ENCODE measurements around the gene GADD45G. TPM values are rescaled to one million over a fixed set of nuclear protein-coding genes. Genes with fewer than 3 reads are reported as not detected.

The GADD45G gene
- total RNA-seq, 2 experiments from 2014 or later = 12.9 to 38.5 TPM

GRCh38 chr9:89606624-89607311, 2.0 kb downstream of the GADD45G start:
- Mint-ChIP-seq H3K4me1 (peaks cover 32% of the 10 kb centered on the region), H3K9me3 (ENCODE audit: low read depth) (no peaks in the 10 kb centered on the region), H3K27me3 (peaks cover 62% of the 10 kb centered on the region), H3K36me3 (peaks cover 14% of the 10 kb centered on the region), H3K4me3 (peak overlapping the region; percentile 95), H3K27ac (peak overlapping the region; percentile 50)
- DNase-seq = no peak
- CTCF ChIA-PET = interaction anchor here (2.2 to 8.9 kb wide), 2 partner anchors 9 to 495 kb away, joined by 5 to 168 read pairs; no protein-coding TSS in a partner anchor
- ATAC-seq = no peak

- CTCF ChIA-PET = interaction anchor here (1.0 to 1.4 kb wide), 2 partner anchors 11 kb away, joined by 3 to 7 read pairs; no protein-coding TSS in a partner anchor
- ATAC-seq = no peak
- peaks cover 66% of the 10 kb centered on the region for H3K27me3 Mint-ChIP-seq
- H3K27ac Mint-ChIP-seq = no peak overlapping the region
- H3K9me3 Mint-ChIP-seq (ENCODE audit: low read depth) = no peaks in the 10 kb centered on the region
- H3K4me3 Mint-ChIP-seq = no peak overlapping the region
- peaks cover 14% of the 10 kb centered on the region for H3K36me3 Mint-ChIP-seq
- H3K4me1 Mint-ChIP-seq = peaks cover 32% of the 10 kb centered on the region
- no peak for DNase-seq
Measured at GRCh38 chr9:89608641-89609335, 4.0 kb downstream of the GADD45G start.

- Mint-ChIP-seq H3K27me3 (peaks cover 67% of the 10 kb centered on the region), H3K9me3 (ENCODE audit: low read depth) (no peaks in the 10 kb centered on the region), H3K4me1 (peaks cover 35% of the 10 kb centered on the region), H3K36me3 (peaks cover 14% of the 10 kb centered on the region), H3K27ac (no peak overlapping the region), H3K4me3 (no peak overlapping the region)
- no peak for DNase-seq
- CTCF ChIA-PET = interaction anchor here (1.0 to 1.4 kb wide), 2 partner anchors 10 to 11 kb away, joined by 3 to 7 read pairs; no protein-coding TSS in a partner anchor
- no peak for ATAC-seq
Measured at GRCh38 chr9:89609426-89610006, 4.7 kb downstream of the GADD45G start.

GRCh38 chr9:89610391-89610925, 5.6 kb downstream of the GADD45G start:
- no peak for ATAC-seq
- CTCF ChIA-PET = no interaction called here
- H3K27me3 Mint-ChIP-seq = peaks cover 66% of the 10 kb centered on the region
- peaks cover 35% of the 10 kb centered on the region for H3K4me1 Mint-ChIP-seq
- H3K4me3 Mint-ChIP-seq = no peak overlapping the region
- peaks cover 13% of the 10 kb centered on the region for H3K36me3 Mint-ChIP-seq
- no peaks in the 10 kb centered on the region for H3K9me3 Mint-ChIP-seq (ENCODE audit: low read depth)
- H3K27ac Mint-ChIP-seq = no peak overlapping the region
- no peak for DNase-seq

- H3K4me1 Mint-ChIP-seq = peaks cover 29% of the 10 kb centered on the region
- no peak overlapping the region for H3K4me3 Mint-ChIP-seq
- CTCF ChIA-PET = interaction anchor here (0.8 to 1.5 kb wide), 2 partner anchors 12 to 13 kb away, joined by 3 read pairs; no protein-coding TSS in a partner anchor
- peaks cover 66% of the 10 kb centered on the region for H3K27me3 Mint-ChIP-seq
- no peak overlapping the region for H3K27ac Mint-ChIP-seq
- H3K36me3 Mint-ChIP-seq = peaks cover 8% of the 10 kb centered on the region
- H3K9me3 Mint-ChIP-seq (ENCODE audit: low read depth) = no peaks in the 10 kb centered on the region
- no peak for ATAC-seq
- no peak for DNase-seq
Measured at GRCh38 chr9:89611425-89611824, 6.6 kb downstream of the GADD45G start.

- CTCF ChIA-PET = interaction anchor here (1.0 to 4.8 kb wide), 4 partner anchors 10 to 37 kb away, joined by 3 to 31 read pairs (median 6); no protein-coding TSS in a partner anchor
- peaks cover 62% of the 10 kb centered on the region for H3K27me3 Mint-ChIP-seq
- H3K36me3 Mint-ChIP-seq = no peaks in the 10 kb centered on the region
Measured at GRCh38 chr9:89612566-89613278, 7.9 kb downstream of the GADD45G start.

GRCh38 chr9:89613912-89614892, 9.4 kb downstream of the GADD45G start:
- DNase-seq (no peak), ATAC-seq (no peak)
- CTCF ChIA-PET = interaction anchor here (0.7 to 4.8 kb wide), 8 partner anchors 11 to 302 kb away, joined by 3 to 31 read pairs (median 4); no protein-coding TSS in a partner anchor
- no peaks in the 10 kb centered on the region for H3K9me3 Mint-ChIP-seq (ENCODE audit: low read depth)
- H3K4me3 Mint-ChIP-seq = no peak overlapping the region
- H3K4me1 Mint-ChIP-seq = peaks cover 21% of the 10 kb centered on the region
- peaks cover 56% of the 10 kb centered on the region for H3K27me3 Mint-ChIP-seq
- H3K27ac Mint-ChIP-seq = no peak overlapping the region
- H3K36me3 Mint-ChIP-seq = no peaks in the 10 kb centered on the region

More at GRCh38 chr9:89612566-89613278, 7.9 kb downstream of the GADD45G start:
- no peaks in the 10 kb centered on the region for H3K9me3 Mint-ChIP-seq (ENCODE audit: low read depth)
- DNase-seq (no peak), ATAC-seq (no peak)
- no peak overlapping the region for H3K4me3 Mint-ChIP-seq
- peaks cover 17% of the 10 kb centered on the region for H3K4me1 Mint-ChIP-seq
- no peak overlapping the region for H3K27ac Mint-ChIP-seq

- CTCF ChIA-PET = interaction anchor here (0.7 to 4.8 kb wide), 6 partner anchors 8 to 145 kb away, joined by 3 to 31 read pairs (median 3); no protein-coding TSS in a partner anchor
- Mint-ChIP-seq H3K36me3 (no peaks in the 10 kb centered on the region), H3K27me3 (peaks cover 46% of the 10 kb centered on the region), H3K4me1 (peaks cover 21% of the 10 kb centered on the region), H3K4me3 (no peak overlapping the region), H3K9me3 (ENCODE audit: low read depth) (no peaks in the 10 kb centered on the region), H3K27ac (no peak overlapping the region)
- no peak for ATAC-seq
- DNase-seq = no peak
Measured at GRCh38 chr9:89615661-89616060, 10.8 kb downstream of the GADD45G start.

- Mint-ChIP-seq H3K36me3 (no peaks in the 10 kb centered on the region), H3K9me3 (ENCODE audit: low read depth) (no peaks in the 10 kb centered on the region), H3K4me1 (peaks cover 21% of the 10 kb centered on the region), H3K4me3 (no peak overlapping the region), H3K27ac (no peak overlapping the region), H3K27me3 (peaks cover 38% of the 10 kb centered on the region)
- CTCF ChIA-PET = interaction anchor here (1.2 to 4.8 kb wide), 2 partner anchors 13 to 337 kb away, joined by 3 to 31 read pairs; no protein-coding TSS in a partner anchor
- DNase-seq (no peak), ATAC-seq (no peak)
Measured at GRCh38 chr9:89616411-89616810, 11.6 kb downstream of the GADD45G start.

GRCh38 chr9:89617978-89618377, 13.2 kb downstream of the GADD45G start:
- ATAC-seq (no peak), DNase-seq (no peak)
- Mint-ChIP-seq H3K4me1 (peaks cover 21% of the 10 kb centered on the region), H3K27me3 (peaks cover 27% of the 10 kb centered on the region), H3K36me3 (no peaks in the 10 kb centered on the region), H3K9me3 (ENCODE audit: low read depth) (no peaks in the 10 kb centered on the region), H3K27ac (no peak overlapping the region), H3K4me3 (no peak overlapping the region)
- CTCF ChIA-PET = interaction anchor here (3.1 kb wide), 1 partner anchor 15 kb away, joined by 10 read pairs; no protein-coding TSS in a partner anchor

GRCh38 chr9:89619019-89619418, 14.2 kb downstream of the GADD45G start:
- ATAC-seq = no peak
- H3K27ac Mint-ChIP-seq = no peak overlapping the region
- no peak overlapping the region for H3K4me3 Mint-ChIP-seq
- no peaks in the 10 kb centered on the region for H3K36me3 Mint-ChIP-seq
- H3K4me1 Mint-ChIP-seq = peaks cover 12% of the 10 kb centered on the region
- H3K27me3 Mint-ChIP-seq = peaks cover 28% of the 10 kb centered on the region
- DNase-seq = no peak
- CTCF ChIA-PET = interaction anchor here (0.5 to 3.1 kb wide), 2 partner anchors 14 to 16 kb away, joined by 3 to 10 read pairs; partner anchors contain the start of gene GADD45G
- no peaks in the 10 kb centered on the region for H3K9me3 Mint-ChIP-seq (ENCODE audit: low read depth)

Measured in activated CD8-positive, alpha-beta memory T cell treated with anti-CD3 and anti-CD28 coated beads, Interleukin-2, amount 10 ng/mL, durations not matched to agents 7 days and 5 days (primary cell).